DND-41 (cell line): ENCODE data around the gene JUP.

Source experiments
- CTCF ChIP-seq: IDR thresholded peaks from 2 replicates; pipeline ENCODE4 v1.5.1; 2012; ENCODE audit warnings: borderline replicate concordance, low read length, moderate library complexity, mild to moderate bottlenecking; ENCODE audit not compliant: poor library complexity, severe bottlenecking; ENCODE audit errors: extremely low read depth
- EZH2 ChIP-seq: IDR thresholded peaks from 3 replicates; pipeline ENCODE4 v1.6.1; 2012; ENCODE audit warnings: borderline replicate concordance, low read depth, mild to moderate bottlenecking, moderate library complexity, low read length, inconsistent platforms; ENCODE audit not compliant: severe bottlenecking

- TF ChIP-seq CTCF: no peak
- TF ChIP-seq EZH2: no peak
Observed at GRCh38 chr17:41754066-41754465, 32.4 kb downstream of the JUP start.
